ENCODE results near the gene SLC22A23. TPM values are rescaled to one million over a fixed set of nuclear protein-coding genes. Genes with fewer than 3 reads are reported as not detected.

Gene SLC22A23
- total RNA-seq, 1 donor = 18.1 TPM

GRCh38 chr6:3377536-3378397 is 79.1 kb downstream of the SLC22A23 start:
- peaks cover 22% of the 10 kb centered on the region for H3K4me1 ChIP-seq (ENCODE audit: insufficient read depth, low read length)
- peak overlapping the region; percentile 2 for H3K4me2 ChIP-seq (ENCODE audit: insufficient read depth, low read length)
- H3K27me3 ChIP-seq (ENCODE audit: insufficient read depth, low read length) = no peaks in the 10 kb centered on the region
- H3K79me2 ChIP-seq (ENCODE audit: insufficient read depth, low read length) = peaks cover 11% of the 10 kb centered on the region
- H4K20me1 ChIP-seq (ENCODE audit: insufficient read depth, low read length) = no peaks in the 10 kb centered on the region
- H3K4me3 ChIP-seq (ENCODE audit: insufficient read depth, low read length) = no peak overlapping the region
- DNase-seq (ENCODE audit: insufficient read length, low spot score, missing footprints) = no peak
- no peaks in the 10 kb centered on the region for H3K9me3 ChIP-seq (ENCODE audit: low read depth, low read length)
- no peaks in the 10 kb centered on the region for H3K36me3 ChIP-seq (ENCODE audit: insufficient read depth, low read length)
- H2AFZ ChIP-seq (ENCODE audit: low read length) = no peak overlapping the region
- no peak for TF ChIP-seq CTCF (IDR thresholded peaks at IDR 0.05; ENCODE audit: extremely low read depth, low read depth, low read length)
- no peak overlapping the region for H3K27ac ChIP-seq (ENCODE audit: low read depth, low read length)

DNA sequence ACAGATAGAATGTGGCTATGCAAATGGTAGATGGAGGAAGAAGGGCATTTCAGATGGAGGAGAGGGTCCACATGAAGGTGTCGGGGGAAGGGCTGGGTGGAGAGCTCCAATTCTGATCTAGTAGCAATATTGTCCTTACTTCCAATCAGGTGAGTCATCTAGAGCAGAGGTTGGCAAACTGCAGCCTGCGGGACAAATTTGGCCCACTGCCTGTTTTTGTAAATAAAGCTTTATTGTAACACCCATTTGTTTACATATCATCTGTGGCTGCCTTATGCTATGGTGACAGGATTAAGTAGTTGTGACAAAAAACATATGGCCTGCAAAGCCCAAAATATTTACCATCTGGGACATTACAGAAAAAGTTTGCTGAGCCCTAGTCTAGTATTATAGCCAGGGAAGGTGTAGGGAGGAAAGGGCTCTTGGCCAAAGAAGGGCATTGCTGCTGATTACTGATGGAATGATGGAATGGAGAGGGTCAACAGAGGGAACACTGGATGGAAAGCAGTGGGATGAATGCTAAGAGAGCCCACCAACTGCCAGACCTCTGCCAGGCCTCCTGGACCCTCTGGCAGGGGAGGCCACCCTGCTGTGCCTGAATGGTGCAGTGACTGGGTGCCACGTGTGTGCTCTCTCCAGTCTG is 79.8 kb downstream of the SLC22A23 start:
- H2AFZ ChIP-seq (ENCODE audit: low read length) = no peak overlapping the region
- peaks cover 17% of the 10 kb centered on the region for H3K4me1 ChIP-seq (ENCODE audit: insufficient read depth, low read length)
- no peaks in the 10 kb centered on the region for H3K36me3 ChIP-seq (ENCODE audit: insufficient read depth, low read length)
- DNase-seq (ENCODE audit: insufficient read length, low spot score, missing footprints) = no peak
- no peak overlapping the region for H3K4me3 ChIP-seq (ENCODE audit: insufficient read depth, low read length)
- no peaks in the 10 kb centered on the region for H3K27me3 ChIP-seq (ENCODE audit: insufficient read depth, low read length)
- no peak overlapping the region for H3K27ac ChIP-seq (ENCODE audit: low read depth, low read length)
- no peaks in the 10 kb centered on the region for H4K20me1 ChIP-seq (ENCODE audit: insufficient read depth, low read length)
- peak overlapping the region; percentile 2 for H3K4me2 ChIP-seq (ENCODE audit: insufficient read depth, low read length)
- H3K9me3 ChIP-seq (ENCODE audit: low read depth, low read length) = no peaks in the 10 kb centered on the region
- TF ChIP-seq CTCF (IDR thresholded peaks at IDR 0.05; ENCODE audit: extremely low read depth, low read depth, low read length) = no peak
- H3K79me2 ChIP-seq (ENCODE audit: insufficient read depth, low read length) = peaks cover 11% of the 10 kb centered on the region

- Histone ChIP-seq H2AFZ (ENCODE audit: low read length) (no peak overlapping the region), H3K27ac (ENCODE audit: low read depth, low read length) (no peak overlapping the region), H3K36me3 (ENCODE audit: insufficient read depth, low read length) (no peaks in the 10 kb centered on the region), H3K79me2 (ENCODE audit: insufficient read depth, low read length) (peaks cover 10% of the 10 kb centered on the region), H3K27me3 (ENCODE audit: insufficient read depth, low read length) (no peaks in the 10 kb centered on the region), H3K9me3 (ENCODE audit: low read depth, low read length) (no peaks in the 10 kb centered on the region), H3K4me3 (ENCODE audit: insufficient read depth, low read length) (no peak overlapping the region), H3K4me2 (ENCODE audit: insufficient read depth, low read length) (no peak overlapping the region), H3K4me1 (ENCODE audit: insufficient read depth, low read length) (peaks cover 14% of the 10 kb centered on the region), H4K20me1 (ENCODE audit: insufficient read depth, low read length) (no peaks in the 10 kb centered on the region)
- DNase-seq (ENCODE audit: insufficient read length, low spot score, missing footprints) = no peak
- TF ChIP-seq CTCF (IDR thresholded peaks at IDR 0.05; ENCODE audit: extremely low read depth, low read depth, low read length) = no peak
These were observed 80.8 kb downstream of the SLC22A23 start for GRCh38 chr6:3376064-3376463.

DNA sequence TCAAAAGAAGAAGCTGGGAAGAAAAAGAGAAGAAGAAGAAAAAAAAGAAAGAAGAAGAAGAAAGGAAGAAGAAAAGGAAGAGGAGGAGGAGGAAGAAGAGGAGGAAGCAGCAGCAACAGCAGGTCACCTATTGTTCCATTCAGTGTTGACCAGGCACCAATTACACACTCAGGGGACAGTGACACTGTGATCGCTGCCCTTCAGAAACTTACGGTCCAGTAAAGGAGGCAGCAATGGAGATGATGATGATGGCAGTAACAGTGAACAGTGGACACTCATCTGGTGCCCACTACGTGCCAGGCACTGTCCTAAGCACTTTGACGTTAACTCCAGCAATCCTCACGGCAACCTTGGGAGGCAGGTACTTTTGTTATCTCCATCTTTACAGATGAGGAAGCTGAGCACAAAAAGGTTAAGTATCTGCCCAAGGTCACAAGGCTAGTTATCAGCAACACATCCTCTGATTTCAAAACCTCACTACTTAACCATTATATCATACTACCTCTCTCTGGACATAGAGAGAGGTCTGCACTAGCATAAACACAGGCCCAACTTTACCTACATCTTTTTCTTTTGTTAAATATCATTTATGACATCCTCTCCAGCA is 83.2 kb downstream of the SLC22A23 start:
- H3K4me2 ChIP-seq (ENCODE audit: insufficient read depth, low read length) = no peak overlapping the region
- no peaks in the 10 kb centered on the region for H3K27me3 ChIP-seq (ENCODE audit: insufficient read depth, low read length)
- H3K4me1 ChIP-seq (ENCODE audit: insufficient read depth, low read length) = peaks cover 14% of the 10 kb centered on the region
- no peaks in the 10 kb centered on the region for H3K9me3 ChIP-seq (ENCODE audit: low read depth, low read length)
- no peak for DNase-seq (ENCODE audit: insufficient read length, low spot score, missing footprints)
- no peak overlapping the region for H3K27ac ChIP-seq (ENCODE audit: low read depth, low read length)
- H3K79me2 ChIP-seq (ENCODE audit: insufficient read depth, low read length) = peaks cover 2% of the 10 kb centered on the region
- H2AFZ ChIP-seq (ENCODE audit: low read length) = no peak overlapping the region
- H3K36me3 ChIP-seq (ENCODE audit: insufficient read depth, low read length) = no peaks in the 10 kb centered on the region
- H4K20me1 ChIP-seq (ENCODE audit: insufficient read depth, low read length) = no peaks in the 10 kb centered on the region
- H3K4me3 ChIP-seq (ENCODE audit: insufficient read depth, low read length) = no peak overlapping the region
- TF ChIP-seq CTCF (IDR thresholded peaks at IDR 0.05; ENCODE audit: extremely low read depth, low read depth, low read length) = no peak

Data from osteoblast (primary cell).